Stomach (tissue), 4 donors: Measurements from ENCODE around the gene NTRK2.

ENCODE experiments used
- EP300 ChIP-seq: sonication (generic); formaldehyde crosslinking; IDR thresholded peaks from one replicate; pipeline ENCODE4 v1.6.1; 2017; ENCODE audit warnings: antibody characterized with exemption
- POLR2A ChIP-seq, 4 donors: fragments of 450-650 bp; IDR thresholded peaks; one replicate each; pipeline ENCODE4 v1.6.1; 2016; ENCODE audit warnings: antibody characterized with exemption in 4 of 4, control low read depth in 2 of 4, mild to moderate bottlenecking in 1 of 4, moderate library complexity in 1 of 4
- POLR2AphosphoS5 ChIP-seq, 3 donors: sonication (generic); formaldehyde crosslinking; IDR thresholded peaks; one replicate each; pipeline ENCODE4 v1.6.1; 2016; ENCODE audit warnings: antibody characterized with exemption in 3 of 3
- TF ChIP-seq, protein P1 (sequence below), 7 experiments: fragments of 450-650 bp in 4 of 7; fragments of 200-600 bp in 3 of 7; sonication (generic) in 3 of 7; IDR thresholded peaks; one replicate each; pipeline ENCODE4 v1.5.1; 2016 to 2019; ENCODE audit warnings: antibody characterized with exemption in 7 of 7, control low read depth in 2 of 7, mild to moderate bottlenecking in 1 of 7

DNA sequence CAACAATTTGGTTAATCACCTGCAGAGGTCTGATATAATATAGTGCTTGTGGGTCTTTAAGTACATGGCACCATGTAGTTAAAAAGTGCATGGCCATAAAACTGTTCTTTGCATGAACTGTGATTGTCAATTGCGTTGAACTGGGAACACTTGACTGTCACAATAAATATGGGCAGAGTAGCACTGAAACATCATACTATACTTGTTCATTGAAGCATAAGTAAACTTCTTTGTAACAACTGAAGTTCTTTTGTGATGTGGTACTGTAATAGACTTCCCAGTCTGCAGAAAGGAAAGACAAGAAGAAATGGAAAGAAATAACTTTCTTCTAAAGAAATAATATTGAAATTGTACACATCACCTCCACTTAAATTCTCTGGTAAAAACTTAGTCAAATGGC is 9.8 kb upstream of the NTRK2 start:
- TF ChIP-seq, protein P1, sequence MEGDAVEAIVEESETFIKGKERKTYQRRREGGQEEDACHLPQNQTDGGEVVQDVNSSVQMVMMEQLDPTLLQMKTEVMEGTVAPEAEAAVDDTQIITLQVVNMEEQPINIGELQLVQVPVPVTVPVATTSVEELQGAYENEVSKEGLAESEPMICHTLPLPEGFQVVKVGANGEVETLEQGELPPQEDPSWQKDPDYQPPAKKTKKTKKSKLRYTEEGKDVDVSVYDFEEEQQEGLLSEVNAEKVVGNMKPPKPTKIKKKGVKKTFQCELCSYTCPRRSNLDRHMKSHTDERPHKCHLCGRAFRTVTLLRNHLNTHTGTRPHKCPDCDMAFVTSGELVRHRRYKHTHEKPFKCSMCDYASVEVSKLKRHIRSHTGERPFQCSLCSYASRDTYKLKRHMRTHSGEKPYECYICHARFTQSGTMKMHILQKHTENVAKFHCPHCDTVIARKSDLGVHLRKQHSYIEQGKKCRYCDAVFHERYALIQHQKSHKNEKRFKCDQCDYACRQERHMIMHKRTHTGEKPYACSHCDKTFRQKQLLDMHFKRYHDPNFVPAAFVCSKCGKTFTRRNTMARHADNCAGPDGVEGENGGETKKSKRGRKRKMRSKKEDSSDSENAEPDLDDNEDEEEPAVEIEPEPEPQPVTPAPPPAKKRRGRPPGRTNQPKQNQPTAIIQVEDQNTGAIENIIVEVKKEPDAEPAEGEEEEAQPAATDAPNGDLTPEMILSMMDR (IDR thresholded peaks at IDR 0.05) = no peak
- TF ChIP-seq POLR2A (IDR thresholded peaks at IDR 0.05) (no peak), EP300 (no peak), POLR2AphosphoS5 (IDR thresholded peaks at IDR 0.05) (no peak)
